Measurements from ENCODE around the gene GRIN2A.

DNA sequence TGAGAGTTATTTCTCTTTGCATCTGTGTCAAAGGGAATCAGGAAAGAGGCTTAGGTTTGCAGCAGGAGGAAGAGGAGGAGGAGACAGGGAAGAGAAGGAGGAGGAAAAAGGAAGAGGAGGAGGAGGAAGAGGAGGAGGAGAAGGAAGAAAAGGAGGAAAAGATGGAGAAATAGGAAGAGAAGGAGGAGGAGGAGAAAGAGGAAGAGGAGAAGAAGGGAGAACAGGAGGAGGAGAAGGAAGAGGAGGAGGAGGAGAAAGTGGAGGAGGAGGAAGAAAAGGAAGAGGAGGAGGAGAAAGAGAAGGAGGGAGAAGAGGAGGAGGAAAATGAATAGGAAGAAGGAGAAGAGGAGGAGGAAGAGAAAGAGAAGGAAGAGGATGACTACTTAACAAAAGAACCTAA lies 459.1 kb downstream of the GRIN2A start:
- no peak for TF ChIP-seq EZH2 (IDR thresholded peaks at IDR 0.05)
- TF ChIP-seq POLR2AphosphoS5 (IDR thresholded peaks at IDR 0.05; ENCODE audit: borderline replicate concordance, low read depth, low read length) = no peak

Data from SK-N-MC (cell line).